DND-41 (cell line): ENCODE results near the gene SHTN1.

Source experiments
- ATAC-seq: fragments of 200-7000 bp; cut with Tn5 transposase; 3 replicates; pipeline ENCODE4 v1.9.1; 2021; ENCODE audit warnings: low read depth; ENCODE audit not compliant: insufficient read depth
- DNase-seq: peaks from one replicate; pipeline ENCODE4 v3.0.0-alpha.2; 2020
- H2AFZ ChIP-seq: 2 replicates; pipeline ENCODE4 v1.6.0; 2012; ENCODE audit warnings: low read depth, low read length
- H3K27ac ChIP-seq: 2 replicates; pipeline ENCODE4 v1.5.1; 2012; ENCODE audit warnings: low read length, inconsistent platforms
- H3K27me3 ChIP-seq: fragments of 200-600 bp; sonication (generic); 2 replicates; pipeline ENCODE4 v1.6.0; 2012; ENCODE audit warnings: low read length, mild to moderate bottlenecking, inconsistent platforms; ENCODE audit not compliant: insufficient read depth, poor library complexity
- H3K36me3 ChIP-seq: 2 replicates; pipeline ENCODE4 v1.5.1; 2012; ENCODE audit warnings: low read length, inconsistent platforms; ENCODE audit not compliant: insufficient read depth
- H3K4me1 ChIP-seq: 2 replicates; pipeline ENCODE4 v1.5.1; 2012; ENCODE audit warnings: mild to moderate bottlenecking, low read length; ENCODE audit not compliant: insufficient read depth
- H3K4me2 ChIP-seq: 2 replicates; pipeline ENCODE4 v1.6.0; 2012; ENCODE audit warnings: mild to moderate bottlenecking, moderate library complexity, low read length, inconsistent platforms; ENCODE audit not compliant: insufficient read depth
- H3K4me3 ChIP-seq, 2 experiments: fragments of 200-600 bp in 1 of 2; shearing (Covaris generic) in 1 of 2; 2 replicates each; pipeline ENCODE4 v1.5.1; 2012 to 2016; ENCODE audit warnings: inconsistent platforms in 2 of 2, low read length in 2 of 2, mild to moderate bottlenecking in 2 of 2, low read depth in 1 of 2, moderate library complexity in 1 of 2
- H3K79me2 ChIP-seq: 2 replicates; pipeline ENCODE4 v1.6.0; 2012; ENCODE audit warnings: low read length, inconsistent platforms; ENCODE audit not compliant: insufficient read depth
- H3K9ac ChIP-seq: 2 replicates; pipeline ENCODE4 v1.6.0; 2012; ENCODE audit warnings: low read depth, mild to moderate bottlenecking, inconsistent platforms, low read length, moderate library complexity
- H3K9me3 ChIP-seq: 2 replicates; pipeline ENCODE4 v1.5.1; 2012; ENCODE audit warnings: low read length, moderate library complexity, mild to moderate bottlenecking, inconsistent platforms; ENCODE audit not compliant: insufficient read depth, severe bottlenecking
- H4K20me1 ChIP-seq: 2 replicates; pipeline ENCODE4 v1.6.0; 2012; ENCODE audit warnings: low read length; ENCODE audit not compliant: insufficient read depth
- CTCF ChIP-seq: IDR thresholded peaks from 2 replicates; pipeline ENCODE4 v1.5.1; 2012; ENCODE audit warnings: borderline replicate concordance, low read length, moderate library complexity, mild to moderate bottlenecking; ENCODE audit not compliant: poor library complexity, severe bottlenecking; ENCODE audit errors: extremely low read depth
- EZH2 ChIP-seq: IDR thresholded peaks from 3 replicates; pipeline ENCODE4 v1.6.1; 2012; ENCODE audit warnings: borderline replicate concordance, low read depth, mild to moderate bottlenecking, moderate library complexity, low read length, inconsistent platforms; ENCODE audit not compliant: severe bottlenecking

The SHTN1 gene

DNA sequence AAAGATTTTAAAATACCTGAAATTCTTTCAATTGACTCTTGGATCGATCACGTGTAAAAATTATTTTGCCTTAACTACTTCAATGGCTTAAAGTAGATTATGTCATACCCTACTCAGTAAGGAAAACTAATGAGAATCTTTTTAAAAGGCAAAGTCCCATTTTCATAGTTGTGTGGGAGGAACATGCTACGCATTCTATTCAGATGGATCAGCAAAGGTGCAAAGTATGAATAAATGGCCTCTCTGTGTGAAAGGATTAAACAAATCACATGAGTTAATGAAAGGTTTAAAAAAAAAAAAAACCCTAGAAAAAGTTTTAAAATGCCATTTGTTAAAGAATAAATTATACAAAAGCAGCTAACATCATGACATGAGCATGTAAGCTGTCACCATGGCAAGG is 78.6 kb downstream of the SHTN1 start:
- no peak for DNase-seq
- Histone ChIP-seq H3K9ac (no peak overlapping the region), H3K27me3 (no peaks in the 10 kb centered on the region), H2AFZ (no peak overlapping the region), H3K27ac (no peak overlapping the region), H3K79me2 (no peaks in the 10 kb centered on the region), H3K4me1 (no peaks in the 10 kb centered on the region), H3K36me3 (no peaks in the 10 kb centered on the region), H4K20me1 (no peaks in the 10 kb centered on the region), H3K4me3 (no peak overlapping the region), H3K4me2 (no peak overlapping the region), H3K9me3 (no peaks in the 10 kb centered on the region)
- TF ChIP-seq CTCF (no peak), EZH2 (no peak)
- ATAC-seq: no peak

DNA sequence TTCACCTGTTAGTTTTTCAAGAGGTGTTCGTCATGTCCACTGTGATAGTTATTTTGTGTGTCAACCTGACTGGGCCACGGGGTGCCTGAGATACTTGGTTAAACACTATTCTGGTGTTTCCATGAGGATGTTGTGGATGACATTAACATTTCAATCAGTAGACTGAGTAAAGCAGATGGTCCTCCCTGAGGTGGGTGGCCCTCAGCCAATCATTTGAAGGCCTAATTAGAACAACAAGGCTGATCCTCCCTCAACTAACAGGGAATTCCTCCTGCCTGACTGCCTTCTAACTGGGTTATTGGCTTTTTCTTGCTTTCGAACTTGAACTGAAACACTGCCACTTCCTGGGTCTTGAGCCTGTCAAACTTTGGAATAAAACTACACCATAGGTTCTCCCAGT is 79.9 kb downstream of the SHTN1 start:
- H3K27ac ChIP-seq: no peak overlapping the region
- no peaks in the 10 kb centered on the region for H3K27me3 ChIP-seq
- no peaks in the 10 kb centered on the region for H3K79me2 ChIP-seq
- no peak for TF ChIP-seq EZH2
- TF ChIP-seq CTCF: no peak
- H4K20me1 ChIP-seq: no peaks in the 10 kb centered on the region
- H3K4me2 ChIP-seq: no peak overlapping the region
- H3K9ac ChIP-seq: no peak overlapping the region
- no peak for DNase-seq
- ATAC-seq: no peak
- H3K9me3 ChIP-seq: no peaks in the 10 kb centered on the region
- no peaks in the 10 kb centered on the region for H3K4me1 ChIP-seq
- H2AFZ ChIP-seq: no peak overlapping the region
- no peaks in the 10 kb centered on the region for H3K36me3 ChIP-seq
- H3K4me3 ChIP-seq: no peak overlapping the region

DNA sequence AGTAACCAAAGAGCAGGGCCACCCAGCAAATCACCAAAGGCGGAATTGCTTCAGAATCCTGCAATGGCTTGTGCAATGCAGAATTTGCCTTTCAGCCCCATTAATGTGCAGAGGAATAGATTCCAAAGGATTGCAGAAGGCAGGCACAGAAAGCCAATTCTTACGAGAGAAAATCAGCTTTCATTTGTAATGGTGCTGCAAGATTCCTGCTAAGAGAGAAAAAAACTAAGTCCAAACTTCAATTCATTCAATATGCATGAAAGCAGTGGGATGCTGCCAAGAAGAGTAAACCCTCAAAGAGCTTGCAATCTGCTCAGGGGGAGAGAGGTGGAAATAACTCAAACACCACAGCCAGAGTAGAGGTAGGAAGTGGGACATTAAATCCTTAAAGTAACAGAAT is 85.3 kb downstream of the SHTN1 start:
- no peak for ATAC-seq
- no peak for TF ChIP-seq EZH2
- no peak for TF ChIP-seq CTCF
- no peaks in the 10 kb centered on the region for H3K36me3 ChIP-seq
- H3K27ac ChIP-seq: no peak overlapping the region
- H2AFZ ChIP-seq: no peak overlapping the region
- H3K9me3 ChIP-seq: no peaks in the 10 kb centered on the region
- no peaks in the 10 kb centered on the region for H3K4me1 ChIP-seq
- H4K20me1 ChIP-seq: no peaks in the 10 kb centered on the region
- no peak overlapping the region for H3K4me2 ChIP-seq
- H3K27me3 ChIP-seq: no peaks in the 10 kb centered on the region
- no peak overlapping the region for H3K4me3 ChIP-seq
- no peak overlapping the region for H3K9ac ChIP-seq
- H3K79me2 ChIP-seq: no peaks in the 10 kb centered on the region
- DNase-seq: no peak

GRCh38 chr10:116919164-116919563 is 85.8 kb downstream of the SHTN1 start:
- H3K4me3 ChIP-seq: no peak overlapping the region
- no peaks in the 10 kb centered on the region for H3K36me3 ChIP-seq
- H3K27ac ChIP-seq: no peak overlapping the region
- no peak overlapping the region for H3K4me2 ChIP-seq
- H3K4me1 ChIP-seq: no peaks in the 10 kb centered on the region
- H2AFZ ChIP-seq: no peak overlapping the region
- no peaks in the 10 kb centered on the region for H3K79me2 ChIP-seq
- no peak overlapping the region for H3K9ac ChIP-seq
- TF ChIP-seq EZH2 (no peak), CTCF (no peak)
- ATAC-seq (no peak), DNase-seq (no peak)
- H3K9me3 ChIP-seq: no peaks in the 10 kb centered on the region
- no peaks in the 10 kb centered on the region for H4K20me1 ChIP-seq
- no peaks in the 10 kb centered on the region for H3K27me3 ChIP-seq
